HG02970 (cell line): Measurements from ENCODE around the gene SLC35B2.

Experiments used
- ATAC-seq: cut with Tn5 transposase; IDR thresholded peaks from one replicate; pipeline ENCODE4 v1.9.1; 2021; ENCODE audit warnings: mild to moderate bottlenecking, moderate library complexity, moderate number of reproducible peaks; ENCODE audit not compliant: unreplicated experiment, low FRiP score

Gene SLC35B2

DNA sequence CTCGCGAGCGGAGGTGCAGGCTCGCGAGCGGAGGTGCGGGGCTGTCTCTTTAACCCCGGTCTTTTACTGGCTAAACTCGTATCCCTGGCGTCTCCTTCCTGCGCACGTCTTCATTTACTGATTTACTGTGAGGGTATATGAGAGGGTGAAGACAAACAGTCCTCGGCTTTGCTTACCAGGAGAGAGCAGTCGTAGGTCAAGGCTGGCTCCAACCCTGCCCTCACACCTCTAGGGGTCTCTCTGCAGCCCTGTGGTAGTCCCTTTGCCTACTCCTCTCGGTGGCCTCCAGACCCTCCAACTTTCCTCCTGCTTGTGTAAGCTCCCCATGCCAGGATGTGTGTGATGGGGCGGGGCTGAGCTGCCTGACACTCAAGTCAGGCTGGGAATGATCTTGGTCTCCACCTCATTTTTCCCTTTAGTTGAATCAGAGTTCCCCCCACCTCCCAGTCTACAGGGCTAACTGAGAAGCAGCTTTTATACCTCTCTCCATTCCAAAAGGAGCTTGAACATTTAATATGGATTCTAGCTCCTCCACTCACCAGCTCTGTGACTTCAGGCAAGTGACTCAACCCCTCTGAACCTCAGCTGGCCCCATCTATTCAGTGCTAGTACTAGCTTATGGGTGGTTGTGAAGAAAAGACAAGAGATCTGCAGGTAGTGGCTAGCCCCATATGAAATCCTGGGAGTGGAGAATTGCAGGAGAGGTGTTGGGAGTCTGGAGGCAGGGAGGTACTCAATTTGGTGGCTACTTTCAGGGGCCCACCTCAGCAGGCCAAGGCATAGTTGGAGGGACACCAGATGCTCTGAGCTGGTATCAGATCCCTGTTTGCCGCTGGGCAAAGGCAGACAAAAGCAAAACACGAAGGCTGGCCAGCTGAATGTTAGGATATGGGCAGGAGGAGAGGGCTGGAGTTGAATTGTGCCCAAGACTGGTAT is 33.0 kb downstream of the SLC35B2 start:
- no peak for ATAC-seq

DNA sequence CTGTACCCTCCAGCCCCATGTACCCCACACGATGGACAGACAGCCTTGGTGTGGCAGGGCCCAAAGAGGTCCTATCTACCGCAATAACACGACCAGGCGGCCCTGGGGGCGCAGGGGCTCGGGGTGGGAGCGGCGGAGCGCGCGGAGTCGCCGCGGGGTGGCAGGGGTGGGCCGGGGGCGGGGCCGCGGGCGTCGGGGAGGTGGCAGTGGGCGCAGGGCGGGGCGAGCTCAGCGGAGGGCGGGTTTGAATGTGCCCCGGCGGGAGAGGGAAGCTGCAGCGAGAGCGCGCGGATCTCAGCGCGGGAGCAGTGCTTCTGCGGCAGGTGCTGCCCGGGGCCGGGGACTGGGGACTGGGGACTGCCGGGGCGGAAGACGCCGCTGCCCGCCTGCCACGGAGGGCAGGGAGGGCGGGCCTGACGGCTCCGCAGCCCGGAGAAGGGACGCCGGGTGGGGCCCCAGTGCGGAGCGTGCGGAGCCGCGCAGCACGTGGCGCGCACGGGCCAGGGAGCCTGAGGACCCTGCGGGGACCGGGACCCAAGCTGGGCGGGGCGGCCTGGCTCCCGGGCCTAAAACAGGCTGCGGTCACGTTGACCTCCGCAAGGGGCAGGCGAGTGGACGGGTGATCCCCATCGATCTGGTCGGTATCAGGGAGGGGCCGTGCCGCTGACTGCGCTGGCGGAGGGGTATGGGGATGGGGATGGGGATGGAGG is 33.9 kb downstream of the SLC35B2 start, which contains the start of gene SLC29A1:
TSS of gene SLC29A1 (plus strand) at position 277 of the 710 bp plus-strand sequence. CDS start 3,719 bp downstream, outside the sequence.
- no peak for ATAC-seq

DNA sequence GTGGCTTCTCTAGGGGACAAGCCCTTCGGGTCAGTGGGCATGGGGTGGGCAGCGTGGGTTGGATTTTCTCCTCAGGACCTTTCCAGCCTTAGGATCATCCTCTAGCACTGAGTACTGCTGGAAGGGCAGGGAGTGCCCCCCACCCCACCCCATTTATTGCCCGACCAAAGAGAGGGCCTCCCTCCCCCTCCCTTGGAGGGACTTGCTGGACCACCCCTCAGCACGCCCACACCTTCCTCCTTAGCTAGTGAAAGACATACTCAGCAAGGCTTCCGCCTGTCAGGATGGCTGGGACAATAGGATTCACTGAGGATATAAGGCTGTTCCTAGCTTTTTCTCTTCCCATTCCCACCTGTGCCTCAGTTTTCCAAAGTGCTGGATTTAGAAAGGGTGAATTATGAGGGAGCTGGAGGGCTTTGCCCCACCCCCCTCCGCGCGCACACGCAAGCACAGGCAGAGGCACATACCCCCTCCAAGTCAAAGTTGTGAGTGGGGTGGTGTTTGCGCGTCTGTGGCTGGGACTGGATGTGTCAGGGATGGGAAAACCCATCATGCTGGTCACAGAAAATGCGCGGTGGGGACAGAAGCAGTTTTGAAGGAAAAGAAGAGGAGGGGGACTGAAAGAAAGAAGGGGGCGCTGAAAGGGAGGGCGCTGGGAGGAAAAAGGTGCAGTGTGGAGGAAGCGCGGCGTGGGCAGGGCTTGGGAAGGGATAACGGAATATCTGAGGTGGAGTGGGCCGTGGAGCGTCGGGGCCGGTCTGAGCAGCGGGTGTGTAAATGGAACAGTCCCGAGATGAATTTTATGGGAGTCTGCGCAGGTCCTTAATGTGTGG is 34.6 kb downstream of the SLC35B2 start:
- no peak for ATAC-seq

DNA sequence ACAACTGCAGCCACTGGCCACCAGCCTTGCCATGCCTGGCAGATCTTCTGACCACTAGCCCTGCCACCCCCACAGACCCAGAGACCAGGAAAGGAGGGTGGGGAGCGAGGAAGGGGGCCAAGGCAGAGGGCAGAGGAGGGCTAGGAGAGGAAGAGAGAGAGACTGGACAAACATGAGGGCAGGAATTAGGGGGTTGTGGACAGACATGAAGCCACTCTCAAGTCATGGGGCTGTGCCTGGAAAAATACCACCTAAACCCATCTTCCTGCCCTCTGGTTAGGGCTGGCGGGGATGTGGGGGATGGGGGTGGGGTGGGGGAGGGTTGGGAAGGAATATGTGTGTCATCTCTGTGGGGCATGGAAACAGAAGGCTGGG is 35.4 kb downstream of the SLC35B2 start:
- no peak for ATAC-seq

DNA sequence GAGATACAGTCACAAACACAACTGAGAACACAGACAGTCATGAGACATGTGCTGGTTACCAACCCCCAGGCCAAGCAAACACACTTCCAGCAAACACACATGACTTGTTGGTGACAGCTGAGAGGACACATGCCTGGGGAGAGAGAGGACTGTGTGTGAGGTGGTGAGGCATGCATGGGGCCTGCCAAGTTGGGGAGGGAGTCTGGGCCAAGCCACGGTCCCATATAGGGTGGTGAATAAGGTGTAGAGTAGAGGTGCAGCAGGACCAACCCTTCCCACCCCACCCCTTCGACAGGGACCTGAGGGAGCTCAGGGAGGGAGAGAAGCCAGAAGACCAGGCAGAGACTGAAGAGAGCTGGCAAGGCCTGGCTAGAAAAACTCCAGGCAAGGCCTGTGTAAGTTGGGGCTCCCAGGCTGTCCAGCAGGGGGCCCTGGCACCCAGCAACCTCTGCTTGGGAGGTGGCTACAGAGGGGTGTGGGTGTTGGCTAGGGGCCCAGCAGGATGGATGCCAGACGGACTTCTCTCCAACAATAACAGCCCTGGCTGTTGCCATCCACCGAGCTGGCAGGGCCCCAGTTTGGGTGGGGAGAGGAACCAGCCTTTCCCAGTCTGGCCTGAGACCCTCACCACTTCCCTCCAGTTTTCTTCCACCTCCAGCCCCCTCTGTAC is 35.9 kb downstream of the SLC35B2 start:
- ATAC-seq: no peak

DNA sequence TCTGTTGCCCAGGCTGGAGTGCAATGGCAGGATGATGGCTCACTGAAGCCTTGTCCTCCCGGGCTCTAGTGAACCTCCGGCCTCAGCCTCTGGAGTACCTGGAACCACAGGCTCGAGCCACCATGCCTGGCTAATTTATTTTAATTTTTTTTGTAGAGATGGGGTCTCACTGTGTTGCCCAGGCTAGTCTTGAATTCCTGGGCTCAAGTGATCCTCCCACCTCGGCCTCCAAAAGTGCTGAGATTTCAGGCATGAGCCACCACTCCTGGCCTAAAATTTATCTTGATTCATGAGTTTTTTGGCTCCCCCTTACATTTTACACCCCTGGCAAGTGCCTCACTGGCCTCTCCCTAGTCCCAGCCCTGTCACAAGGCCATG is 36.4 kb downstream of the SLC35B2 start:
- ATAC-seq: no peak

DNA sequence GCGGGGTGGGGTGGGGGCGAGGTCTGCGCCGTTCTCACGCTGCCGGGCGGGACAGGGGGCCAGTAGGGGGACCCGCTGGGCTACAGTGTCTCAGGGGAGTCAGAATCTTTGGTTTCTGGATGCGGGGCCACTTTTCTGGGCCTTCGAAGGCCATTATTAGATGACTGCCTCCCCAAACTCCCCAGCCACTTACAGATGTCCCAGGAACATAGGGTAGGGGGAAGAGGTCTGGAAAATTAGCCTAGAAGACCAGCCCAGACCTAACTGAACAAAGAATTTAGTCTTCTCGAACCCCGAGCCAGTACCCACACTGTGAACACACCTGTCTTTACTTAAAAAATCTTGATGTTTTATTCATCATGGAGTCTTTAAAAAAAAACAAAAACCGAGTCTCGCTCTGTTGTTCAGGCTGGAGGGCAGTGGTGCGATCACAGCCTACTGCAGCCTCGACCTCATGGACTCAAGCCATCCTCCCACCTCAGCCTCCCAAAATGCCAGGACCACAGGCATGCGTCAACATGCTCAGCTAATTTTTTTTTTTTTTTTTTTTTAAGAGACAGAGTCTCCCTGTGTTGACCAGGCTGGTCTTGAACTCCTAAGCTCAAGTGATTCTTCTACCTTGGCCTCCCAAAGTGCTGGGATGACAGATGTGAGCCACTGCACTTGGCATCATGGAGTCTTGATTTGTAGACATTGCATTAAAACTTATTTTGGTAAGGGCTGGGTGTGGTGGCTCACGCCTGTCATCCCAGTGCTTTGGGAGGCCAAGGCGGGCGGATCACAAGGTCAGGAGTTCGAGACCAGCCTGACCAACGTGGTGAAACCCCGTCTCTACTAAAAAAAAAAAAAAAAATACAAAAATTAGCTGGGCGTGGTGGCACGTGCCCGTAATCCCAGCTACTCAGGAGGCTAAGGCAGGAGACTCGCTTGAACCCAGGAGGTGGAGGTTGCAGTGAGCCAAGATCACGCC is 37.2 kb downstream of the SLC35B2 start:
- no peak for ATAC-seq

DNA sequence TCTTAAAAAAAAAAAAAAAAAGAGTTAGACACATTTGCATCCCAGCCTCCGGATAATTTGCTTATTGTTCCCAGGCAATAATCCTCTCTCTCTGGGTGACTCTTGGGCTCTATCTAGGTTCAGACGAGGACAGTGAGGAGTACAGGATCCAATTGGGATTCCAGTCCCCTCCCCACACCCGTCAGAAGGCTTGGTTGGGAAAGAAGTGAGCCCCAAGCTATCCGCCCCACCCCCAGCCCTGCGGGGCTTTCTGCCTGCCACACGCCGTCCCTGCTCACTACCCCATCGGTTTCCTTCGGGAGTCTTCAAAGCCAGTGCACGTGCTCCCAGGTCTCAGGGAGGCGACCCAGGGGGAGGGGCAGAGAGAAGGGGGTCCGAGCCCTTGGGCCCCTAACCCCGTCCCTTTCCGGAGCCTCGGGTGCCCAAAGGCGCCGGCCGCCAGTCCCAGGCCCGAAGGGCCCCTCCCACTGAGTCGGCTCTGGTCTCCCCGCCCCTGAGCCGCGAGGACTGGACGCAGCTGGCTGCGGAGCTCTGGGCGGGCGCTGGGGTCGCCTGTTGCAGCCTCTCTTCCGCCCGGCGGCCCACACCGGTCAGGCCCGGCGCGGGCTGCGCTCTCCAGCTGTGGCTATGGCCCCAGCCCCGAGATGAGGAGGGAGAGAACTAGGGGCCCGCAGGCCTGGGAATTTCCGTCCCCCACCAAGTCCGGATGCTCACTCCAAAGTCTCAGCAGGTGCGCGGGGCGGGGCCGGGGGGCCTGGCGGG is 38.1 kb downstream of the SLC35B2 start:
- peak; percentile 45 for ATAC-seq

DNA sequence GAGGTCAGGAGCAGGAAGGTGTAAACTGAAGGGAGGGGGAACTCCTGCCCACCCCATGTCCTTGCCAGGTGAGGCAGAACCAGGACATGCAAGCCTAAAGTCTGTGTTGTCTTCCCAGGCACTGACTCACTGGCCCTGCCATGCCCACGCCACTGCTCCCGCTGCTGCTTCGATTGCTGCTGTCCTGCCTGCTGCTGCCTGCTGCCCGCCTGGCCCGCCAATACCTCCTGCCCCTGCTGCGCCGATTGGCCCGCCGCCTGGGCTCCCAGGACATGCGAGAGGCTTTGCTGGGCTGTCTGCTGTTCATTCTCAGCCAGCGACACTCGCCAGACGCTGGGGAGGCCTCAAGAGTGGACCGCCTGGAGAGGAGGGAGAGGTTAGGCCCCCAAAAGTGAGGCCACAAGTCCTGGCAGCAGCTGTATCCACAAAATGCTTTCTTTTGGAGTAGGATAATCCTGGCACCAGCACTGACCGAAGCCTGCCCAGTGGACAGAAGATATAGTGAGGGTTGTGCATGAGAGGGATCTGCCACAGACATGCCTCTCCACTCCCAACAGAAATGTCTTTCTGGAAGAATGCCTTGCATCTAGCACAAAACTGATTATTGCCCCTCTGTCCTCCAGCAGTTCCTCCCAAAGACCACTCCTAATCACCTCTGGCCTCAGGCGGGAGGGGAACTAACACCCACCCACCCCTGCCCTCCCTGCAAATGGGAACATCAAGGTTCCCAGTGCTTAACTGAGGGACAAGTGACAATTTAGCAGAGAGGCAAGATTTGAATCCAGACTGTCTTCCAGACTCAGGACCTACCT is 39.8 kb downstream of the SLC35B2 start:
- ATAC-seq: no peak

DNA sequence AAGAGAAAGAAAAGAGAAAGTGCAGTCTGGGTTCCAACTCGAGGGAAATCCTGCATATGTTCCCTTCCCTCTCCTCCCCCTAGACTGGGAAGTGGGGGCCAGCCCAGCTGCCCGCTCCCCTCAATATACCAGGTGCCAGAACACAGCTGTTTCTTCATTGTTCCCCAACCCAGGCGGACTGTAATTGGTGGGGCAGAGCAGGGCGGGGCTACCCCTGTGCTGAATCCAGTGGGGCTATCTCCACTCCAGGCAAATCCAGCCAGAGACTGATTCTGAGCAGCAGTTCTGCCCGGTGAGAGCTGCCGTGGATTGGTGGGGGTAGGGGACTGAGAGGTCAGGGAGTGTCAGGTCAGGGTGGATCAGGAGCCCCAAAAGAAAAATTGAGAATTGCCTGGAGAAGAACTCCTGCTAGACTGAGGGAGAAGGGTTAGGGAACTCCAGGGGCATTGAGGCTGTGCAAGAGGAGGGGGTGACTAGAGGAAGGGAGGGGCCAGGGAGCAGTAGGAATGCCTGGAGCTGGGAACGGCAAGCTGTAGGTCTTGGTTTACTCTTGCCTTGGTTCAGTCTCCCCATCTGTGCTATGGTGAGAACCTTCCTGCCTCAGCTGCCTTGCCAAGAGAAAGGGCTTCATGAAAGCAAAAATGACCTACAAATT is 40.5 kb downstream of the SLC35B2 start, which contains the start of gene MYMX:
TSS of gene MYMX (plus strand) at position 250 of the 655 bp plus-strand sequence. CDS start 546 bp downstream, outside the sequence.
- ATAC-seq: no peak

DNA sequence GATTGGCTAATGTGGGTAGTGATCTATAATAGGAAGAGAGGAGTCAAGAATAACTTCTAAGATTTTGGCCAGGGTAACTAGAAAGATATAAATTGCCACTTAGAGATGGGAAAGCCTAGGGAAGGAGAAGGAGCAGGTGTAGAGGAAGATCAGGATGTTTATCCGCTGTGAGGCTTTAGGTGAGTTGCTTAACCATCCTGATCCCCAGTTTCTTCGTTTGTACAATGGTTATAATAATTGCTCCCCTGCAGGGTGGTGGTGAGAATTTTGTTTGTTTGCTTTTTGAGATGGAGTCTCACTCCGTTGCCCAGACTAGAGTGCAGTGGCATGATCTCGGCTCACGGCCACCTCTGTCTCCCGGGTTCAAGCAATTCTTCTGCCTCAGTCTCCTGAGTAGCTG is 43.0 kb downstream of the SLC35B2 start:
- no peak for ATAC-seq

DNA sequence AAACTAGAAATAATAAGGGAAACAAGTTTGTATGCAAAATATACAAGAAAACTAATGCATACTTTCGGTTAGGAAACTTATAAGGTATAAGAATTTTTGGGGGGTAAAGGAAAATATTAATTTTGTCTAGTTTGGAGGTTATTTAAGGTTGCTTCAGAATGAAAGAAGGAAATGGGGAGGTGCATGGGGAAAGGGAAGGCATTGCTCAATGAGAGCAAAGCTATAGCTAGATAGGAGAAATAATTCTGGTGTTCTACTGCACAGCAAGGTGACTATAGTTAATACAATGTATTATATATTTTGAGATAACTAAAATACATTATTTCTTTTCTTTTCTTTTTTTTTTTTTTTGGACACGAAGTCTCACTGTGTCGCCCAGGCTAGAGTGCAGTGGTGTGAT is 46.0 kb downstream of the SLC35B2 start:
- ATAC-seq: no peak

DNA sequence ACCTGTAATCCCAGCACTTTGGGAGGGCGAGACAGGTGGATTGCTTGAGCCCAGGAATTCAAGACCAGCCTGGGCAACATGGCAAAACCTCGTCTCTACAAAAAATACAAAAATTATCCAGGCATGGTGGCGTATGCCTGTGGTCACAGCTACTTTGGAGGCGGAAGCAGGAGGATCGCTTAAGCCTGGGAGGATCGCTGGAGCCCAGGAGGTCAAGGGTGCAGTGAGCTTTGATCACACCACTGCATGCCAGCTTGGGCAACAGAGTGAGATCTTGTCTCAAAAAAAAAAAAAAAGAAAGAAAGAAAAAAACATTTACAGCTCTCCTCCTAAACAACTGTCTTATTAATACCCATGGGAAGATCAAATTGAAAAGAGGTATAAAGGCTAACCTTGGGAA is 49.4 kb downstream of the SLC35B2 start:
- ATAC-seq: no peak
